Heart left ventricle (tissue), 16 donors: Measurements from ENCODE around the gene APEH. TPM values are rescaled to one million over a fixed set of nuclear protein-coding genes. Genes with fewer than 3 reads are reported as not detected.

ENCODE experiments used
- ATAC-seq, 4 donors: fragments of 200-7000 bp; cut with Tn5 transposase; one replicate each; pipeline ENCODE4 v1.9.1; 2020 to 2022; ENCODE audit warnings: moderate library complexity in 4 of 4, mild to moderate bottlenecking in 3 of 4, moderate number of reproducible peaks in 1 of 4
- DNase-seq, 5 donors: peaks; one replicate each; pipeline ENCODE4 v3.0.0-alpha.2; 2020
- H3K27ac ChIP-seq, 12 donors: fragments of 200-600 bp; sonication (generic) in 4 of 12; one replicate each; pipeline versions ENCODE4 v1.5.0 to v1.8.0; 2016 to 2022; ENCODE audit warnings: mild to moderate bottlenecking in 2 of 12
- H3K27me3 ChIP-seq, 9 donors: fragments of 200-600 bp; sonication (generic) in 2 of 9; one replicate each; pipeline versions ENCODE4 v1.5.1 to v1.8.0; 2016 to 2022; ENCODE audit warnings: mild to moderate bottlenecking in 3 of 9
- H3K36me3 ChIP-seq, 9 donors: fragments of 200-600 bp; sonication (generic) in 2 of 9; one replicate each; pipeline versions ENCODE4 v1.5.0 to v1.8.0; 2018 to 2022; ENCODE audit warnings: mild to moderate bottlenecking in 2 of 9
- H3K4me1 ChIP-seq, 12 donors: fragments of 200-600 bp; sonication (generic) in 4 of 12; one replicate each; pipeline versions ENCODE4 v1.5.0 to v1.8.0; 2016 to 2022; ENCODE audit warnings: mild to moderate bottlenecking in 3 of 12
- H3K4me3 ChIP-seq, 12 donors: fragments of 200-600 bp; sonication (generic) in 4 of 12; one replicate each; pipeline versions ENCODE4 v1.5.0 to v1.8.0; 2017 to 2022; ENCODE audit warnings: mild to moderate bottlenecking in 9 of 12, moderate library complexity in 4 of 12
- H3K9me3 ChIP-seq, 12 donors: fragments of 200-600 bp; sonication (generic) in 4 of 12; one replicate each; pipeline versions ENCODE4 v1.5.0 to v1.8.0; 2016 to 2022; ENCODE audit warnings: mild to moderate bottlenecking in 1 of 12
- POLR2A ChIP-seq, 2 donors: fragments of 450-650 bp; IDR thresholded peaks; one replicate each; pipeline ENCODE4 v1.6.1; 2017; ENCODE audit warnings: antibody characterized with exemption in 2 of 2, mild to moderate bottlenecking in 2 of 2, moderate library complexity in 2 of 2
- WGBS, 4 donors: extraction: QIAGEN DNeasy Blood & Tissue Kit in 2 of 4; methylation state at CpG; one replicate each; pipeline versions ENCODE4 v1.1.5 to v1.1.7; 2013 to 2018; 5-methylcytosine and 5-hydroxymethylcytosine counted together
- intact Hi-C, 10 donors: fragments of 100-400 bp; cut with DNase I; formaldehyde crosslinking; loops; one replicate each; pipeline versions ENCODE4 v1.11.1 to v1.14.2; 2022
- polyA plus RNA-seq, 2 donors: library from polyadenylated mRNA; stranded (reverse); fragments of 200-250 nt; gene quantifications; one replicate each; pipeline ENCODE4 v1.2.3, GENCODE V29; 2013
- total RNA-seq, 9 donors: library from RNA; depleted of rRNA in 2 of 9; stranded (reverse); fragments of >200 nt in 2 of 9; fragmentation: NEBNext Ultra II Directional in 3 of 9; extraction: Animal tissue kit (Norgen Biotek cat#: 25700) in 3 of 9; gene quantifications; one replicate each; pipeline versions ENCODE4 v1.1.0 to v1.2.4, GENCODE V29; 2016 to 2023
- TF ChIP-seq, protein P1 (sequence below), 12 donors: fragments of 200-600 bp; sonication (generic) in 4 of 12; IDR thresholded peaks; one replicate each; pipeline versions ENCODE4 v1.5.0 to v1.8.0; 2018 to 2022; ENCODE audit warnings: antibody characterized with exemption in 12 of 12, mild to moderate bottlenecking in 5 of 12
- donor health status: ischemic (EF 13 %, LVEDD 7.1; RV severe dilation, severe dysfunction).
- donor health status: healthy with polysubstance abuse.
- donor health status: DM: no; HTN: yes; CAD: no.
- donor health status: DM: no; HTN: no; CAD: no.
- donor health status: ischemic (EF 25% LVEDD 6.9; RV normal size, moderate dysfunction).
- donor health status: ischemic (EF 25% LVEDD 5.7; RV mildly dilated, moderate dysfunction).
- donor health status: healthy.
- donor health status: DM: yes; HTN: yes; CAD: no.
- donor health status: ischemic (EF 35%, LVEDD 5.7; RV mildly dilated, moderate dysfunction).
- donor health status: nonischemic (EF 11% LVEDD 7.7; RV severe dilation, severe dysfunction).
- donor health status: DM: yes; HTN: yes; CAD: no.
- donor health status: PGD.
- donor health status: ischemic (EF 29% LVEDD 5.4; RV normal size, mild dysfunction).
- donor health status: nonischemic (EF 23%, LVEDD 6.1; RV moderate dilation, normal function).

APEH gene
- total and polyA plus RNA-seq, 11 donors, result 18.3 to 136 (median 102) TPM

DNA sequence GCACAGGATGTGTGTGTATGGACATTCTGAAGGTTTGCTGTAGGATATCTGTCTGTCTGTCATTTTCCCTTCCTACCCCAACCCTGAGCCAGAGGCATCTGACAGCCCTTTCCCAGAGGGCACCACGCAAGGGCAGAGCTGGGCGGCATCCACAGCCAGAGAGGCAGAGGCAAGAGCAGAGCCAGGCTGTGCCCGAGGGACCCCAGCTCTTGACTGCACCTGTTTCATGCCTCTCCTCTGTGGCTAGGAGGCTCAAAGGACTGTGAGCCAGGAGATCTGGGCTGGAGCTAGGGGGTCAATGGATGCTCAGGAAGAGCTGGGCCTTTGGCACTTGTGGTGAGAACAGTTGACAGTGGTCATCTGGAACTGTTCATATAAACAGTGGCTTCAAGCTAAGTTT is 4.8 kb upstream of the APEH start:
- intact Hi-C loops, result no loop called here

DNA sequence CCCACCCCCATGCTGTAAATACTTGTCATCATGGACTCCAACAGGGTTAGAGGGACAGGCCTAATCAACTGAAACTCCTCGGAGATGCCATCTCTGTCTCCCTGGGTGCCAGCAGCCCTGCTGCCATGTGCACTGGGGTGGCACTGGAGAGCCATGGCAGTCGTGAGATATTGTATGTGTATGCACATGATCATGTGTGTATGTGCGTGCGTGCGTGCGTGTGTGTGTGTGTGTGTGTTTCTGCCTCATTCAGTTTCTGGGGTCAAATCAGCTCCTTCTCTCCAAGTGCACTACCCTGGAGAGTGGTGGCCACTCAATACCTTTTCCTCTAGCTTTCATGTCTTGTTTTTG is 3.2 kb upstream of the APEH start:
- intact Hi-C loops, result loop anchor here in 9 of 10 donors (1.0 to 10.0 kb wide), 4 partner anchors 132 to 536 kb away; partner anchors contain the start of genes DAG1 (in 1 of the 9) and LAMB2 (in 1 of the 9)
- Histone ChIP-seq H3K4me3 (no peak overlapping the region), H3K4me1 (peaks cover 0 to 31% (median 14%) of the 10 kb centered on the region in 12 donors), H3K27ac (no peak overlapping the region), H3K9me3 (no peaks in the 10 kb centered on the region), H3K36me3 (peaks cover 0 to 3% (median 2%) of the 10 kb centered on the region in 9 donors), H3K27me3 (no peaks in the 10 kb centered on the region)
- ATAC-seq, result no peak
- 56 to 76% (median 70%) methylated on average over 6 of the region's 6 CpGs for WGBS, 4 donors
- DNase-seq, result no peak
- TF ChIP-seq POLR2A (IDR thresholded peaks at IDR 0.05), result no peak
- TF ChIP-seq, protein P1, sequence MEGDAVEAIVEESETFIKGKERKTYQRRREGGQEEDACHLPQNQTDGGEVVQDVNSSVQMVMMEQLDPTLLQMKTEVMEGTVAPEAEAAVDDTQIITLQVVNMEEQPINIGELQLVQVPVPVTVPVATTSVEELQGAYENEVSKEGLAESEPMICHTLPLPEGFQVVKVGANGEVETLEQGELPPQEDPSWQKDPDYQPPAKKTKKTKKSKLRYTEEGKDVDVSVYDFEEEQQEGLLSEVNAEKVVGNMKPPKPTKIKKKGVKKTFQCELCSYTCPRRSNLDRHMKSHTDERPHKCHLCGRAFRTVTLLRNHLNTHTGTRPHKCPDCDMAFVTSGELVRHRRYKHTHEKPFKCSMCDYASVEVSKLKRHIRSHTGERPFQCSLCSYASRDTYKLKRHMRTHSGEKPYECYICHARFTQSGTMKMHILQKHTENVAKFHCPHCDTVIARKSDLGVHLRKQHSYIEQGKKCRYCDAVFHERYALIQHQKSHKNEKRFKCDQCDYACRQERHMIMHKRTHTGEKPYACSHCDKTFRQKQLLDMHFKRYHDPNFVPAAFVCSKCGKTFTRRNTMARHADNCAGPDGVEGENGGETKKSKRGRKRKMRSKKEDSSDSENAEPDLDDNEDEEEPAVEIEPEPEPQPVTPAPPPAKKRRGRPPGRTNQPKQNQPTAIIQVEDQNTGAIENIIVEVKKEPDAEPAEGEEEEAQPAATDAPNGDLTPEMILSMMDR (IDR thresholded peaks at IDR 0.05), result no peak

More for the DNA sequence above, 4.8 kb upstream of the APEH start:
- no peaks in the 10 kb centered on the region for H3K27me3 ChIP-seq
- TF ChIP-seq POLR2A (IDR thresholded peaks at IDR 0.05), result no peak
- TF ChIP-seq, protein P1 (IDR thresholded peaks at IDR 0.05), result no peak
- H3K36me3 ChIP-seq, result no peaks in the 10 kb centered on the region
- 75 to 91% (median 86%) methylated on average over 3 of the region's 3 CpGs for WGBS, 4 donors
- no peak for DNase-seq
- no peak for ATAC-seq
- peaks cover 0 to 24% (median 6%) of the 10 kb centered on the region in 12 donors for H3K4me1 ChIP-seq
- no peak overlapping the region for H3K27ac ChIP-seq
- H3K4me3 ChIP-seq, result no peak overlapping the region
- no peaks in the 10 kb centered on the region for H3K9me3 ChIP-seq

DNA sequence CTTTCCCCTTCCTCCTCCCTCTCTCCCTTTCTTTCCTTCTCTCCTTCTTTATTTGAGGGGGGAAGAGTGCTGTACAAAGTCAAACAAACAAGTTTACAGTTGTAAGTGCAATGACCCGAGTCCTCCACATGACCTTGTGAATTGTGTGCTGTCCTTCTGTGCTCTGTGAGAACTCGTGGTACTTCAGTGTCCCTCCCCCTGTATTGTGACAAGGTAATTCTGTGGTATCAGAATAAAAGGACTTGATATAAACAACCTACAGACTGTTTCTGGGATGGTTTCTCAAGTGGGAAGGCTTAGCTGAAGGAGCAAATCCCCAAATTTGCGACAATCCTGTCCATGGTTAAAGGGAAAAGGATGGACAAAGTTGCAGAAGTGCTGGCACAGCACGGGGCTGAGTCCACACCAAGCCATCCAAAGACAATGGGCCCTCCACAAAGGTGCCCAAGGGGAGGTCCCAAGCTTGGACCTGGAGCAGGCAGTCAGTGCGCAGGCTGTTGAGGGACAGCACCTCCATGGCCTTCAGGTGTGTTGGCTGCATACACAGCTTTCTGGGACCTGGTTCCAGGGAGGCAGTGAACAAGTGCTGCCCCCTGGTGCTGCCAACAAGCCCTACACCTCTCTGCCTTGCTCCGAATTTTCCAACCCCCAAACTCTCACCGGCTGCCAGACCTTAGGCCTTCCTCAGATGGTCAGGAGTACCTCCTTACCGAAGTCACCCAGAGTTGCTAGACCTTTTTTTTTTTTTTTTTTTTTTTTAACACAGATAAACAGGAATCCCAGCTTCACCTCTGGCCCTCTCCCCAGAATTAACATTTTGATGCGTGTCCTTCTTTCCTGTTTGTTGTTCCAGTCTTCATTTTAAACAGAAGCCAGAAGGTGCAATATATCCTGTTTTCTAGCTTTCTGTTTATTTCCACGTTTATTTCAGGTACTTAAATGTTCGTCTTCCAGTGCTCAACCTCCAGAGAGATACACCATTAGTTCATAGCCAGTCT is 2.6 kb upstream of the APEH start:
- peak in 3 of 4 donors; percentile 6 to 18 (median 14) for ATAC-seq
- no peak overlapping the region for H3K27ac ChIP-seq

More for the DNA sequence above, 2.6 kb upstream of the APEH start:
- Histone ChIP-seq H3K27me3 (no peaks in the 10 kb centered on the region), H3K4me1 (peaks cover 0 to 28% (median 14%) of the 10 kb centered on the region in 12 donors), H3K9me3 (no peaks in the 10 kb centered on the region), H3K36me3 (peaks cover 0 to 10% (median 8%) of the 10 kb centered on the region in 9 donors), H3K4me3 (no peak overlapping the region)
- intact Hi-C loops, result loop anchor here (1.0 to 10.0 kb wide), 4 partner anchors 132 to 537 kb away; partner anchors contain the start of genes DAG1 (in 1 of the 10) and LAMB2 (in 1 of the 10)
- TF ChIP-seq POLR2A (IDR thresholded peaks at IDR 0.05), result no peak
- TF ChIP-seq, protein P1 (IDR thresholded peaks at IDR 0.05), result peak; percentile 72 to 87 (median 76)
- 36 to 42% (median 38%) methylated on average over 11 of the region's 11 CpGs for WGBS, 4 donors
- DNase-seq, result peak in 4 of 5 donors; percentile 63 to 70 (median 64)
